ENCODE results near the gene BRF1. TPM values are rescaled to one million over a fixed set of nuclear protein-coding genes. Genes with fewer than 3 reads are reported as not detected.

BRF1 gene
- polyA plus RNA-seq, 1 of the 3 experiments (the other 2 are of a cell fraction) = 15.7 TPM

DNA sequence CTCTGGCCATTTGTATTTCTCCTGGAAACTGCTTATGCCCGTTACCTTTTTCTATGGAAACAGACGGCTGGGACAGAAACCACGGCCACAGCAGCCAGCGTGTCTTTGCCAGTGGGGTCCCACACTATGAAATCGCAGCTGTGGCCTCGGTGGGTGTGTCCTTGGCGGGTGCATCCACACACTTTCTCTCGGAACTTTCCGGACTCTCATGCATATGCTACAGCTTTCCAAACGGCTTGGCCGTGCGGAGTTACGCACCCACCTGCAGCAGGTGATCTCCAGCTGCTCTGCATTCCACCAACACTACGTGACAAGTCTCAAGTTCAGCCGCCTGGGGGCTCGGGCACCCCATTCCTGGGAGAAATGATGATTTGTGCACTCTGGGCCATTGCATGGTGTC, 53.8 kb downstream of the BRF1 start:
- Histone ChIP-seq H2AFZ (ENCODE audit: low read depth) (no peak overlapping the region), H3K27me3 (ENCODE audit: insufficient read depth) (no peaks in the 10 kb centered on the region), H4K20me1 (ENCODE audit: insufficient read depth) (0 out of 2 replicates have a peak, but pooled peaks cover 7% of the 10 kb centered on the region), H3K4me2 (peak overlapping the region; percentile 95; the same call in 1 of the 2 replicates), H3K79me2 (ENCODE audit: insufficient read depth) (peaks cover 51% of the 10 kb centered on the region), H3K36me3 (replicated peaks in 1 of 2; ENCODE audit: control insufficient read depth in 1 of 2, insufficient read depth in 2 of 2, low read length in 1 of 2) (peaks cover 14 to 27% of the 10 kb centered on the region in 2 experiments), H3K27ac (ENCODE audit: low read depth in 2 of 2, low read length in 1 of 2) (no peak overlapping the region), H3K4me1 (ENCODE audit: control insufficient read depth in 1 of 2, insufficient read depth in 2 of 2, low read depth in 1 of 2, low read length in 1 of 2) (peaks cover 8 to 11% of the 10 kb centered on the region in 2 experiments; a peak in 2 of 4 replicates), H3K4me3 (ENCODE audit: low read depth in 2 of 2, low read length in 1 of 2) (no peak overlapping the region), H3K9ac (no peak overlapping the region), H3K9me3 (no peaks in the 10 kb centered on the region), H3F3A (replicated peaks; ENCODE audit: insufficient read depth) (peaks cover 3% of the 10 kb centered on the region), H3K9me2 (no peaks in the 10 kb centered on the region)
- CTCF ChIA-PET = interaction anchor here (1.3 to 1.4 kb wide), 3 partner anchors 26 to 49 kb away, joined by 3 to 7 read pairs (median 3); no protein-coding TSS in a partner anchor
- 95% methylated on average over 14 of the region's 16 CpGs for WGBS (ENCODE audit: low lambda C conversion rate)
- POLR2A ChIA-PET = no interaction called here
- DNase-seq = no peak
- no peak for TF ChIP-seq JUND (IDR thresholded peaks at IDR 0.05)
- TF ChIP-seq TCF12 (IDR thresholded peaks at IDR 0.05) = no peak
- no peak for TF ChIP-seq FOXM1 (IDR thresholded peaks at IDR 0.05; ENCODE audit: low read depth)
- TF ChIP-seq RAD21 (IDR thresholded peaks at IDR 0.05; ENCODE audit: low read length) = no peak
- TF ChIP-seq, protein P1, sequence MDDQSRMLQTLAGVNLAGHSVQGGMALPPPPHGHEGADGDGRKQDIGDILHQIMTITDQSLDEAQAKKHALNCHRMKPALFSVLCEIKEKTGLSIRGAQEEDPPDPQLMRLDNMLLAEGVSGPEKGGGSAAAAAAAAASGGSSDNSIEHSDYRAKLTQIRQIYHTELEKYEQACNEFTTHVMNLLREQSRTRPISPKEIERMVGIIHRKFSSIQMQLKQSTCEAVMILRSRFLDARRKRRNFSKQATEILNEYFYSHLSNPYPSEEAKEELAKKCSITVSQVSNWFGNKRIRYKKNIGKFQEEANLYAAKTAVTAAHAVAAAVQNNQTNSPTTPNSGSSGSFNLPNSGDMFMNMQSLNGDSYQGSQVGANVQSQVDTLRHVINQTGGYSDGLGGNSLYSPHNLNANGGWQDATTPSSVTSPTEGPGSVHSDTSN (IDR thresholded peaks at IDR 0.05) = no peak
- TF ChIP-seq NRF1 (IDR thresholded peaks at IDR 0.05; ENCODE audit: low read depth, low read length) = no peak
- no peak for TF ChIP-seq CHD2 (IDR thresholded peaks at IDR 0.05; ENCODE audit: low read length, partially characterized antibody)
- TF ChIP-seq GABPA (IDR thresholded peaks at IDR 0.05; ENCODE audit: low read depth) = no peak
- TF ChIP-seq, protein P2, sequence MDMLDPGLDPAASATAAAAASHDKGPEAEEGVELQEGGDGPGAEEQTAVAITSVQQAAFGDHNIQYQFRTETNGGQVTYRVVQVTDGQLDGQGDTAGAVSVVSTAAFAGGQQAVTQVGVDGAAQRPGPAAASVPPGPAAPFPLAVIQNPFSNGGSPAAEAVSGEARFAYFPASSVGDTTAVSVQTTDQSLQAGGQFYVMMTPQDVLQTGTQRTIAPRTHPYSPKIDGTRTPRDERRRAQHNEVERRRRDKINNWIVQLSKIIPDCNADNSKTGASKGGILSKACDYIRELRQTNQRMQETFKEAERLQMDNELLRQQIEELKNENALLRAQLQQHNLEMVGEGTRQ (IDR thresholded peaks at IDR 0.05; ENCODE audit: borderline replicate concordance, low read depth, low read length) = no peak
- TF ChIP-seq, protein P3, sequence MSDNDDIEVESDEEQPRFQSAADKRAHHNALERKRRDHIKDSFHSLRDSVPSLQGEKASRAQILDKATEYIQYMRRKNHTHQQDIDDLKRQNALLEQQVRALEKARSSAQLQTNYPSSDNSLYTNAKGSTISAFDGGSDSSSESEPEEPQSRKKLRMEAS (IDR thresholded peaks at IDR 0.05; ENCODE audit: low read depth) = no peak
- no peak for TF ChIP-seq MXI1 (IDR thresholded peaks at IDR 0.05; ENCODE audit: low read depth, low read length)
- no peak for TF ChIP-seq RFX5 (IDR thresholded peaks at IDR 0.05; ENCODE audit: low read length)
- TF ChIP-seq, protein P4, sequence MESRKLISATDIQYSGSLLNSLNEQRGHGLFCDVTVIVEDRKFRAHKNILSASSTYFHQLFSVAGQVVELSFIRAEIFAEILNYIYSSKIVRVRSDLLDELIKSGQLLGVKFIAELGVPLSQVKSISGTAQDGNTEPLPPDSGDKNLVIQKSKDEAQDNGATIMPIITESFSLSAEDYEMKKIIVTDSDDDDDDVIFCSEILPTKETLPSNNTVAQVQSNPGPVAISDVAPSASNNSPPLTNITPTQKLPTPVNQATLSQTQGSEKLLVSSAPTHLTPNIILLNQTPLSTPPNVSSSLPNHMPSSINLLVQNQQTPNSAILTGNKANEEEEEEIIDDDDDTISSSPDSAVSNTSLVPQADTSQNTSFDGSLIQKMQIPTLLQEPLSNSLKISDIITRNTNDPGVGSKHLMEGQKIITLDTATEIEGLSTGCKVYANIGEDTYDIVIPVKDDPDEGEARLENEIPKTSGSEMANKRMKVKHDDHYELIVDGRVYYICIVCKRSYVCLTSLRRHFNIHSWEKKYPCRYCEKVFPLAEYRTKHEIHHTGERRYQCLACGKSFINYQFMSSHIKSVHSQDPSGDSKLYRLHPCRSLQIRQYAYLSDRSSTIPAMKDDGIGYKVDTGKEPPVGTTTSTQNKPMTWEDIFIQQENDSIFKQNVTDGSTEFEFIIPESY (IDR thresholded peaks at IDR 0.05; ENCODE audit: borderline replicate concordance, low read depth) = no peak
- TF ChIP-seq, protein P5, sequence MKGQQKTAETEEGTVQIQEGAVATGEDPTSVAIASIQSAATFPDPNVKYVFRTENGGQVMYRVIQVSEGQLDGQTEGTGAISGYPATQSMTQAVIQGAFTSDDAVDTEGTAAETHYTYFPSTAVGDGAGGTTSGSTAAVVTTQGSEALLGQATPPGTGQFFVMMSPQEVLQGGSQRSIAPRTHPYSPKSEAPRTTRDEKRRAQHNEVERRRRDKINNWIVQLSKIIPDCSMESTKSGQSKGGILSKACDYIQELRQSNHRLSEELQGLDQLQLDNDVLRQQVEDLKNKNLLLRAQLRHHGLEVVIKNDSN (IDR thresholded peaks at IDR 0.05; ENCODE audit: borderline replicate concordance, low read depth) = no peak
- TF ChIP-seq, protein P6, sequence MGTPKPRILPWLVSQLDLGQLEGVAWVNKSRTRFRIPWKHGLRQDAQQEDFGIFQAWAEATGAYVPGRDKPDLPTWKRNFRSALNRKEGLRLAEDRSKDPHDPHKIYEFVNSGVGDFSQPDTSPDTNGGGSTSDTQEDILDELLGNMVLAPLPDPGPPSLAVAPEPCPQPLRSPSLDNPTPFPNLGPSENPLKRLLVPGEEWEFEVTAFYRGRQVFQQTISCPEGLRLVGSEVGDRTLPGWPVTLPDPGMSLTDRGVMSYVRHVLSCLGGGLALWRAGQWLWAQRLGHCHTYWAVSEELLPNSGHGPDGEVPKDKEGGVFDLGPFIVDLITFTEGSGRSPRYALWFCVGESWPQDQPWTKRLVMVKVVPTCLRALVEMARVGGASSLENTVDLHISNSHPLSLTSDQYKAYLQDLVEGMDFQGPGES (IDR thresholded peaks at IDR 0.05; ENCODE audit: low read depth, low read length) = no peak
- no peak for TF ChIP-seq MEF2A (IDR thresholded peaks at IDR 0.05; ENCODE audit: borderline replicate concordance, low read depth)
- no peak for TF ChIP-seq ELF1 (IDR thresholded peaks at IDR 0.05)

All from SK-N-SH (cell line).